GM12878 (cell line): ENCODE measurements around the gene ITGB5. TPM values are rescaled to one million over a fixed set of nuclear protein-coding genes. Genes with fewer than 3 reads are reported as not detected.

Source experiments
- ATAC-seq: fragments of 200-7000 bp; cut with Tn5 transposase; 3 replicates; pipeline ENCODE4 v1.9.1; 2020; ENCODE audit warnings: mild to moderate bottlenecking, moderate library complexity
- BruUV-seq: library from RNA; stranded (reverse); fragments of 400-500 nt; replicated peaks from 2 replicates; lab custom pipeline; 2021; lab: Mats Ljungman, UMichigan
- CTCF ChIA-PET: fragments of 300-600 bp; sonication (Branson Sonifier 250); formaldehyde crosslinking; extraction: SDS; loops from one replicate; lab custom pipeline; 2021; ENCODE audit warnings: inconsistent platforms; lab: Yijun Ruan, JAX
- POLR2A ChIA-PET: fragments of 350-600 bp; formaldehyde crosslinking; extraction: SDS; loops from one replicate; lab custom pipeline; 2021; ENCODE audit warnings: inconsistent platforms; lab: Charles Lee
- RAD21 ChIA-PET: fragments of 300-600 bp; sonication (Branson Sonifier 250); formaldehyde crosslinking; loops from one replicate; lab custom pipeline; 2023; ENCODE audit warnings: antibody characterized with exemption; ENCODE audit not compliant: unreplicated experiment; lab: Charles Lee
- SMC1A ChIA-PET: fragments of 300-600 bp; sonication (Branson Sonifier 250); formaldehyde crosslinking; loops from one replicate; lab custom pipeline; 2023; ENCODE audit not compliant: unreplicated experiment, uncharacterized antibody; lab: Charles Lee
- DNase-seq: peaks from one replicate; pipeline ENCODE4 v3.0.0-alpha.2; 2011; ENCODE audit warnings: low read depth, low spot score
- FAIRE-seq: peaks from 3 replicates; lab custom pipeline; 2011; peaks lifted over from hg19 to GRCh38; lab: Jason Lieb, UNC
- H2AFZ ChIP-seq: 2 replicates; pipeline ENCODE4 v1.6.0; 2011; ENCODE audit warnings: low read depth, low read length, control low read depth; ENCODE audit not compliant: control insufficient read depth
- H3K27ac ChIP-seq: 2 replicates; pipeline ENCODE4 v1.5.1; 2011; ENCODE audit warnings: control low read depth; ENCODE audit not compliant: control insufficient read depth, insufficient read depth
- H3K27me3 ChIP-seq, 2 experiments: replicated peaks in 1 of 2; 2 replicates each; pipeline versions ENCODE4 v1.6.0 to v1.6.1; 2011; ENCODE audit warnings: low read length in 1 of 2; ENCODE audit not compliant: control insufficient read depth in 2 of 2, insufficient read depth in 2 of 2
- H3K36me3 ChIP-seq, 2 experiments: 2 replicates each; pipeline ENCODE4 v1.5.1; 2011; ENCODE audit warnings: low read length in 1 of 2; ENCODE audit not compliant: control insufficient read depth in 2 of 2, insufficient read depth in 2 of 2
- H3K4me1 ChIP-seq: 2 replicates; pipeline ENCODE4 v1.6.1; 2011; ENCODE audit warnings: mild to moderate bottlenecking, low read length, moderate library complexity, mixed read lengths; ENCODE audit not compliant: control insufficient read depth, insufficient read depth
- H3K4me2 ChIP-seq: 2 replicates; pipeline ENCODE4 v1.6.0; 2011; ENCODE audit warnings: control low read depth; ENCODE audit not compliant: control insufficient read depth, insufficient read depth
- H3K4me3 ChIP-seq: fragments of 200-600 bp; sonication (generic); 2 replicates; pipeline ENCODE4 v1.5.1; 2016
- H3K79me2 ChIP-seq: 2 replicates; pipeline ENCODE4 v1.6.0; 2011; ENCODE audit warnings: low read length; ENCODE audit not compliant: control insufficient read depth, insufficient read depth
- H3K9ac ChIP-seq: 2 replicates; pipeline ENCODE4 v1.8.0; 2011; ENCODE audit warnings: low read length, control low read depth, mixed read lengths; ENCODE audit not compliant: control insufficient read depth, insufficient read depth
- H3K9me3 ChIP-seq: replicated peaks from 3 replicates; pipeline ENCODE4 v1.5.1; 2011; ENCODE audit warnings: mild to moderate bottlenecking, low read length; ENCODE audit not compliant: control insufficient read depth, insufficient read depth
- H4K20me1 ChIP-seq: 2 replicates; pipeline ENCODE4 v1.6.0; 2011; ENCODE audit not compliant: control insufficient read depth, insufficient read depth
- ATF2 ChIP-seq: IDR thresholded peaks from 2 replicates; pipeline ENCODE4 v1.6.1; 2012; ENCODE audit warnings: low read length, inconsistent platforms
- BHLHE40 ChIP-seq, 2 experiments: fragments of 450-650 bp in 1 of 2; IDR thresholded peaks; 2 replicates each; pipeline ENCODE4 v1.6.1; 2011 to 2017; ENCODE audit warnings: low read depth in 2 of 2, borderline replicate concordance in 1 of 2, improper control_type of control experiment in 1 of 2, low read length in 1 of 2, mild to moderate bottlenecking in 1 of 2
- CEBPB ChIP-seq, 2 experiments: fragments of 150-350 bp in 1 of 2; IDR thresholded peaks; 2 replicates each; pipeline ENCODE4 v1.6.1; 2012 to 2014; ENCODE audit warnings: low read depth in 2 of 2, low read length in 2 of 2, borderline replicate concordance in 1 of 2, inconsistent platforms in 1 of 2
- CHD1 ChIP-seq: IDR thresholded peaks from 2 replicates; pipeline ENCODE4 v1.6.1; 2012; ENCODE audit warnings: low read depth, low read length, improper control_type of control experiment
- E2F4 ChIP-seq: IDR thresholded peaks from 2 replicates; pipeline ENCODE4 v1.6.1; 2012; ENCODE audit warnings: low read depth, low read length, improper control_type of control experiment
- E2F8 ChIP-seq: fragments of 450-650 bp; IDR thresholded peaks from 2 replicates; pipeline ENCODE4 v1.6.1; 2018; ENCODE audit warnings: mild to moderate bottlenecking, low read depth, moderate library complexity; ENCODE audit not compliant: partially characterized antibody
- EED ChIP-seq: sonication (generic); IDR thresholded peaks from 2 replicates; pipeline ENCODE4 v1.6.1; 2016; ENCODE audit warnings: antibody characterized with exemption, low read depth
- EP300 ChIP-seq, 2 experiments: fragments of 150-350 bp in 1 of 2; IDR thresholded peaks; 2 replicates each; pipeline ENCODE4 v1.6.1; 2011 to 2012; ENCODE audit warnings: low read depth in 2 of 2, low read length in 2 of 2, borderline replicate concordance in 1 of 2, improper control_type of control experiment in 1 of 2, inconsistent platforms in 1 of 2; ENCODE audit not compliant: control insufficient read depth in 1 of 2
- MTA3 ChIP-seq: IDR thresholded peaks from 2 replicates; pipeline ENCODE4 v1.6.1; 2012; ENCODE audit warnings: low read length, inconsistent platforms, borderline replicate concordance
- MXI1 ChIP-seq: fragments of 150-350 bp; IDR thresholded peaks from 2 replicates; pipeline ENCODE4 v1.6.1; 2011; ENCODE audit warnings: low read depth, mild to moderate bottlenecking, inconsistent platforms, low read length, improper control_type of control experiment
- NBN ChIP-seq: fragments of 450-650 bp; IDR thresholded peaks from 2 replicates; pipeline ENCODE4 v1.6.1; 2016
- PKNOX1 ChIP-seq: fragments of 450-650 bp; IDR thresholded peaks from 2 replicates; pipeline ENCODE4 v1.6.1; 2016; ENCODE audit warnings: mild to moderate bottlenecking
- POLR2AphosphoS2 ChIP-seq: IDR thresholded peaks from 2 replicates; pipeline ENCODE4 v1.6.1; 2011; ENCODE audit warnings: low read depth, mild to moderate bottlenecking, low read length, improper control_type of control experiment, moderate library complexity
- POU2F2 ChIP-seq: IDR thresholded peaks from 3 replicates; pipeline ENCODE4 v1.6.1; 2011; ENCODE audit warnings: low read depth, mild to moderate bottlenecking, low read length, borderline replicate concordance
- RAD21 ChIP-seq: IDR thresholded peaks from 2 replicates; pipeline ENCODE4 v1.6.1; 2011; ENCODE audit warnings: mild to moderate bottlenecking, low read depth, low read length, moderate library complexity; ENCODE audit not compliant: insufficient read depth
- SMARCA5 ChIP-seq: fragments of 450-650 bp; IDR thresholded peaks from 2 replicates; pipeline ENCODE4 v1.6.1; 2017; ENCODE audit warnings: mild to moderate bottlenecking
- SP1 ChIP-seq: IDR thresholded peaks from one replicate; pipeline ENCODE4 v1.6.1; 2011; ENCODE audit warnings: low read depth, low read length
- TAF1 ChIP-seq: IDR thresholded peaks from 2 replicates; pipeline ENCODE4 v1.6.1; 2011; ENCODE audit warnings: mild to moderate bottlenecking, low read depth, low read length, borderline replicate concordance
- ZNF217 ChIP-seq: fragments of 450-650 bp; IDR thresholded peaks from 2 replicates; pipeline ENCODE4 v1.6.1; 2017; ENCODE audit warnings: antibody characterized with exemption, mild to moderate bottlenecking
- ZNF24 ChIP-seq: fragments of 450-650 bp; IDR thresholded peaks from 2 replicates; pipeline ENCODE4 v1.6.1; 2017; ENCODE audit warnings: antibody characterized with exemption, mild to moderate bottlenecking
- WGBS: methylation state at CpG from one replicate; pipeline ENCODE4 v1.1.6; 2016; ENCODE audit warnings: low lambda C conversion rate; ENCODE audit not compliant: insufficient replicate concordance, insufficient coverage; ENCODE audit errors: missing lambda C conversion rate; 5-methylcytosine and 5-hydroxymethylcytosine counted together
- in situ Hi-C: fragments of 300-500 bp; cut with MboI; formaldehyde crosslinking; loops from 9 replicates; pipeline ENCODE4 v1.14.3; 2018; ENCODE audit warnings: mixed read lengths
- intact Hi-C: fragments of 100-400 bp; cut with micrococcal nuclease; formaldehyde crosslinking; loops from one replicate; pipeline ENCODE4 v1.14.2; 2022; ENCODE audit not compliant: unreplicated experiment
- polyA plus RNA-seq, 11 experiments: library from polyadenylated mRNA; depleted of rRNA in 4 of 11; unstranded in 6 of 11; stranded (reverse) in 5 of 11; fragments of >200 nt; fragmentation: Nextera tagmentation in 4 of 11; fragmentation: Illumina TruSeq in 1 of 11; extraction: Ambion mirVana in 4 of 11; extraction: Trizol in 1 of 11; gene quantifications; 1 replicate in 1 of 11; 2 replicates in 10 of 11; pipeline versions ENCODE4 v1.2.1 to v1.2.3, GENCODE V29; 2011 to 2016; ENCODE audit warnings: inconsistent platforms in 2 of 11, missing spikeins in 2 of 11, low read depth in 1 of 11
- total RNA-seq, 4 experiments: library from RNA; depleted of rRNA in 3 of 4; stranded (reverse); fragments of >200 nt in 3 of 4; fragmentation: Illumina TruSeq in 1 of 4; extraction: Trizol in 1 of 4; gene quantifications; 2 replicates each; pipeline versions ENCODE4 v1.2.1 to v1.2.3, GENCODE V29; 2013 to 2021

ITGB5 gene
- total and polyA plus RNA-seq, 10 of the 15 experiments (the other 5 are each of a cell fraction or from before 2014, with no cell fraction given): 0.05 to 10.0 (median 0.83) TPM; not detected in 2

GRCh38 chr3:124887932-124888298, 750 bp upstream of the ITGB5 start:
- no peak for DNase-seq
- peaks cover 0 to 4% of the 10 kb centered on the region in 2 experiments; a peak in 3 of 4 replicates for H3K27me3 ChIP-seq
- no peak for ATAC-seq
- in situ Hi-C loops (no loop called here), intact Hi-C loops (loop anchor here (2.0 kb wide), 1 partner anchor 53 kb away; no protein-coding TSS in a partner anchor)
- no peak overlapping the region; the same call in 1 of the 2 replicates for H3K4me2 ChIP-seq
- H3K4me1 ChIP-seq: no peaks in the 10 kb centered on the region
- no peak for TF ChIP-seq BHLHE40 (IDR thresholded peaks at IDR 0.05; ENCODE audit: borderline replicate concordance in 1 of 2, low read depth in 2 of 2, low read length in 1 of 2)
- no peak for TF ChIP-seq TAF1
- TF ChIP-seq EED: no peak
- TF ChIP-seq E2F8: no peak
- no peak for TF ChIP-seq POU2F2
- no peak for TF ChIP-seq ZNF217
- no peak for TF ChIP-seq PKNOX1
- no peak for TF ChIP-seq CHD1
- no peak for TF ChIP-seq ZNF24
- TF ChIP-seq POLR2AphosphoS2: no peak
- no peak for TF ChIP-seq CEBPB (IDR thresholded peaks at IDR 0.05; ENCODE audit: borderline replicate concordance in 1 of 2, low read depth in 2 of 2, low read length in 2 of 2)
- TF ChIP-seq MXI1: no peak
- no peak for TF ChIP-seq E2F4
- TF ChIP-seq RAD21: no peak
- TF ChIP-seq SMARCA5: no peak
- TF ChIP-seq NBN: no peak
- TF ChIP-seq SP1: no peak
- TF ChIP-seq EP300 (IDR thresholded peaks at IDR 0.05; ENCODE audit: borderline replicate concordance in 1 of 2, control insufficient read depth in 1 of 2, low read depth in 2 of 2, low read length in 2 of 2): no peak
- no peak for TF ChIP-seq MTA3
- no peak for TF ChIP-seq ATF2
- CTCF ChIA-PET: no interaction called here
- WGBS: over 99% methylated on average over 10 of the region's 11 CpGs
- SMC1A ChIA-PET: interaction anchor here (2.3 kb wide), 1 partner anchor 126 kb away, joined by 12 read pairs; no protein-coding TSS in a partner anchor
- no peaks in the 10 kb centered on the region for H4K20me1 ChIP-seq
- H3K27ac ChIP-seq: no peak overlapping the region
- FAIRE-seq: no peak
- POLR2A ChIA-PET: no interaction called here
- no peak overlapping the region for H3K9ac ChIP-seq
- RAD21 ChIA-PET: interaction anchor here (0.6 to 1.3 kb wide), 2 partner anchors 13 to 101 kb away, joined by 3 to 4 read pairs; no protein-coding TSS in a partner anchor
- no peaks in the 10 kb centered on the region for H3K36me3 ChIP-seq
- no peaks in the 10 kb centered on the region for H3K9me3 ChIP-seq
- no peaks in the 10 kb centered on the region for H3K79me2 ChIP-seq
- no TSS peak for BruUV-seq
- peak overlapping the region; percentile 84 for H3K4me3 ChIP-seq
- no peak overlapping the region for H2AFZ ChIP-seq
